Neural cell (in vitro differentiated cells): ENCODE results near the gene ZNF396. TPM values are rescaled to one million over a fixed set of nuclear protein-coding genes. Genes with fewer than 3 reads are reported as not detected.

Source experiments
- H2AFZ ChIP-seq: fragments of 200-600, 300-800 bp; sonication (generic), shearing (Covaris generic); 2 replicates; pipeline ENCODE4 v1.6.0; 2014; ENCODE audit warnings: low read depth, mild to moderate bottlenecking, antibody characterized with exemption, low read length, moderate library complexity
- H3F3A ChIP-seq: fragments of 200-600 bp; shearing (Covaris generic); 2 replicates; pipeline ENCODE4 v1.6.1; 2016; ENCODE audit warnings: mild to moderate bottlenecking, moderate library complexity, mixed read lengths, antibody characterized with exemption, low read length; ENCODE audit not compliant: insufficient read depth, poor library complexity, severe bottlenecking
- H3K27ac ChIP-seq: fragments of 200-600, 300-800 bp; sonication (generic), shearing (Covaris generic); 2 replicates; pipeline ENCODE4 v1.5.1; 2014; ENCODE audit warnings: mild to moderate bottlenecking, low read length, moderate library complexity
- H3K27me3 ChIP-seq: fragments of 300-800, 200-600 bp; sonication (generic), shearing (Covaris generic); 2 replicates; pipeline ENCODE4 v1.6.0; 2014; ENCODE audit warnings: mild to moderate bottlenecking, low read depth, low read length, moderate library complexity; ENCODE audit not compliant: insufficient read depth
- H3K36me3 ChIP-seq: fragments of 300-800, 200-600 bp; sonication (generic), shearing (Covaris generic); 2 replicates; pipeline ENCODE4 v1.5.1; 2014; ENCODE audit warnings: mild to moderate bottlenecking, antibody characterized with exemption, low read length, moderate library complexity; ENCODE audit not compliant: insufficient read depth
- H3K4me2 ChIP-seq: fragments of 300-800, 200-600 bp; sonication (generic), shearing (Covaris generic); 2 replicates; pipeline ENCODE4 v1.6.0; 2014; ENCODE audit warnings: mild to moderate bottlenecking, low read length
- H3K4me3 ChIP-seq: fragments of 300-800, 200-600 bp; sonication (generic), shearing (Covaris generic); 2 replicates; pipeline ENCODE4 v1.5.1; 2014; ENCODE audit warnings: mild to moderate bottlenecking, low read length, moderate library complexity
- H3K79me2 ChIP-seq: fragments of 200-600 bp; shearing (Covaris generic); replicated peaks from 2 replicates; pipeline ENCODE4 v1.6.0; 2014; ENCODE audit warnings: mild to moderate bottlenecking, low read length, moderate library complexity; ENCODE audit not compliant: insufficient read depth
- H3K9ac ChIP-seq: fragments of 300-800, 200-600 bp; sonication (generic), shearing (Covaris generic); 2 replicates; pipeline ENCODE4 v1.6.1; 2016; ENCODE audit warnings: mild to moderate bottlenecking, low read length, mixed read lengths
- H3K9me2 ChIP-seq: fragments of 200-600 bp; shearing (Covaris generic); 2 replicates; pipeline ENCODE4 v1.6.1; 2016; ENCODE audit warnings: mild to moderate bottlenecking, low read length, mixed read lengths; ENCODE audit not compliant: insufficient read depth
- H3K9me3 ChIP-seq: fragments of 200-600, 300-800 bp; sonication (generic), shearing (Covaris generic); 2 replicates; pipeline ENCODE4 v1.6.1; 2016; ENCODE audit warnings: mild to moderate bottlenecking, mixed run types, low read length, moderate library complexity, mixed read lengths
- H4K20me1 ChIP-seq: fragments of 200-600 bp; shearing (Covaris generic); 2 replicates; pipeline ENCODE4 v1.6.1; 2016; ENCODE audit warnings: mild to moderate bottlenecking, mixed run types; ENCODE audit not compliant: insufficient read depth
- EP300 ChIP-seq: fragments of 450-650 bp; conservative IDR thresholded peaks from 2 replicates; pipeline ENCODE4 v1.6.1; 2014; ENCODE audit warnings: antibody characterized with exemption, mild to moderate bottlenecking, moderate library complexity; ENCODE audit not compliant: poor library complexity, severe bottlenecking
- EZH2 ChIP-seq: fragments of 200-600, 300-800 bp; shearing (Covaris generic), sonication (generic); IDR thresholded peaks from 2 replicates; pipeline ENCODE4 v1.6.1; 2014; ENCODE audit warnings: antibody characterized with exemption, low read length, borderline replicate concordance, mild to moderate bottlenecking; ENCODE audit not compliant: insufficient read depth, poor library complexity, severe bottlenecking
- MXI1 ChIP-seq: fragments of 450-650 bp; conservative IDR thresholded peaks from 2 replicates; pipeline ENCODE4 v1.6.1; 2014; ENCODE audit warnings: antibody characterized with exemption, mild to moderate bottlenecking; ENCODE audit not compliant: poor library complexity, severe bottlenecking
- POLR2AphosphoS5 ChIP-seq: IDR thresholded peaks from 2 replicates; pipeline ENCODE4 v1.6.1; 2012
- RAD21 ChIP-seq: fragments of 450-650 bp; conservative IDR thresholded peaks from 2 replicates; pipeline ENCODE4 v1.6.1; 2014; ENCODE audit warnings: antibody characterized with exemption, mild to moderate bottlenecking, moderate library complexity
- REST ChIP-seq: IDR thresholded peaks from 2 replicates; pipeline ENCODE4 v1.6.1; 2012; ENCODE audit warnings: borderline replicate concordance
- SMC3 ChIP-seq: fragments of 450-650 bp; conservative IDR thresholded peaks from 2 replicates; pipeline ENCODE4 v1.6.1; 2014; ENCODE audit warnings: antibody characterized with exemption, mild to moderate bottlenecking, moderate library complexity; ENCODE audit not compliant: poor library complexity
- TAF1 ChIP-seq: IDR thresholded peaks from 2 replicates; pipeline ENCODE4 v1.6.1; 2012; ENCODE audit warnings: low read depth
- polyA plus RNA-seq: library from polyadenylated mRNA; depleted of rRNA; stranded (reverse); fragments of >200 nt; gene quantifications from 2 replicates; pipeline ENCODE4 v1.2.3, GENCODE V29; 2014
- TF ChIP-seq, protein P1 (sequence below): fragments of 450-650 bp; IDR thresholded peaks from 2 replicates; pipeline ENCODE4 v1.5.1; 2014; ENCODE audit warnings: antibody characterized with exemption, mild to moderate bottlenecking, moderate library complexity; ENCODE audit not compliant: poor library complexity, severe bottlenecking

ZNF396 gene
- polyA plus RNA-seq, 1 donor from 2014 or later, result 0.92 TPM

GRCh38 chr18:35408843-35409261 is 31.7 kb upstream of the ZNF396 start:
- Histone ChIP-seq H3K27me3 (no peaks in the 10 kb centered on the region), H3K36me3 (no peaks in the 10 kb centered on the region), H3K9me2 (no peaks in the 10 kb centered on the region), H3K79me2 (no peaks in the 10 kb centered on the region), H3K9ac (no peak overlapping the region), H2AFZ (no peak overlapping the region), H3K9me3 (no peaks in the 10 kb centered on the region), H3K4me2 (no peak overlapping the region), H3F3A (no peaks in the 10 kb centered on the region), H3K27ac (no peak overlapping the region), H4K20me1 (no peaks in the 10 kb centered on the region), H3K4me3 (no peak overlapping the region)
- TF ChIP-seq SMC3 (no peak), POLR2AphosphoS5 (no peak)

- Histone ChIP-seq H3K27me3 (no peaks in the 10 kb centered on the region), H3F3A (no peaks in the 10 kb centered on the region), H3K9me3 (no peaks in the 10 kb centered on the region), H2AFZ (no peak overlapping the region), H3K36me3 (no peaks in the 10 kb centered on the region), H3K4me3 (no peak overlapping the region), H3K27ac (no peak overlapping the region), H3K79me2 (no peaks in the 10 kb centered on the region), H3K9ac (no peak overlapping the region), H3K9me2 (no peaks in the 10 kb centered on the region), H4K20me1 (no peaks in the 10 kb centered on the region), H3K4me2 (no peak overlapping the region)
- TF ChIP-seq TAF1 (no peak), EZH2 (no peak), SMC3 (peak; percentile 91), POLR2AphosphoS5 (no peak), MXI1 (no peak), RAD21 (peak; percentile 87), EP300 (no peak), REST (no peak)
- TF ChIP-seq, protein P1, sequence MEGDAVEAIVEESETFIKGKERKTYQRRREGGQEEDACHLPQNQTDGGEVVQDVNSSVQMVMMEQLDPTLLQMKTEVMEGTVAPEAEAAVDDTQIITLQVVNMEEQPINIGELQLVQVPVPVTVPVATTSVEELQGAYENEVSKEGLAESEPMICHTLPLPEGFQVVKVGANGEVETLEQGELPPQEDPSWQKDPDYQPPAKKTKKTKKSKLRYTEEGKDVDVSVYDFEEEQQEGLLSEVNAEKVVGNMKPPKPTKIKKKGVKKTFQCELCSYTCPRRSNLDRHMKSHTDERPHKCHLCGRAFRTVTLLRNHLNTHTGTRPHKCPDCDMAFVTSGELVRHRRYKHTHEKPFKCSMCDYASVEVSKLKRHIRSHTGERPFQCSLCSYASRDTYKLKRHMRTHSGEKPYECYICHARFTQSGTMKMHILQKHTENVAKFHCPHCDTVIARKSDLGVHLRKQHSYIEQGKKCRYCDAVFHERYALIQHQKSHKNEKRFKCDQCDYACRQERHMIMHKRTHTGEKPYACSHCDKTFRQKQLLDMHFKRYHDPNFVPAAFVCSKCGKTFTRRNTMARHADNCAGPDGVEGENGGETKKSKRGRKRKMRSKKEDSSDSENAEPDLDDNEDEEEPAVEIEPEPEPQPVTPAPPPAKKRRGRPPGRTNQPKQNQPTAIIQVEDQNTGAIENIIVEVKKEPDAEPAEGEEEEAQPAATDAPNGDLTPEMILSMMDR, result peak; percentile 83
Observed at GRCh38 chr18:35407871-35408481, 30.8 kb upstream of the ZNF396 start.
